Activated CD4-positive, CD25-positive, alpha-beta regulatory T cell (primary cell): ENCODE results near the gene GPC6.

ENCODE experiments used
- DNase-seq, 4 experiments: peaks; one replicate each; lab custom pipeline; 2025; lab: John Stamatoyannopoulos, UW

Gene GPC6

GRCh38 chr13:93686399-93686798 is 459.8 kb downstream of the GPC6 start:
- DNase-seq, result no peak

GRCh38 chr13:93687261-93687660 is 460.7 kb downstream of the GPC6 start:
- no peak for DNase-seq

GRCh38 chr13:93689333-93689732 is 462.7 kb downstream of the GPC6 start:
- DNase-seq, result no peak

GRCh38 chr13:93690139-93690538 is 463.5 kb downstream of the GPC6 start:
- DNase-seq, result no peak

- no peak for DNase-seq
Measured at GRCh38 chr13:93698016-93698613, 471.5 kb downstream of the GPC6 start.

GRCh38 chr13:93700115-93700514 is 473.5 kb downstream of the GPC6 start:
- DNase-seq, result no peak

- no peak for DNase-seq
Measured at GRCh38 chr13:93708308-93709075, 481.9 kb downstream of the GPC6 start.

- no peak for DNase-seq
Measured at GRCh38 chr13:93709506-93710244, 483.1 kb downstream of the GPC6 start.

GRCh38 chr13:93714171-93714570 is 487.6 kb downstream of the GPC6 start:
- DNase-seq, result no peak

- no peak for DNase-seq
Measured at GRCh38 chr13:93715866-93716265, 489.3 kb downstream of the GPC6 start.

GRCh38 chr13:93716623-93717022 is 490.0 kb downstream of the GPC6 start:
- DNase-seq, result no peak

GRCh38 chr13:93721483-93721882 is 494.9 kb downstream of the GPC6 start:
- no peak for DNase-seq

- DNase-seq, result no peak
Measured at GRCh38 chr13:93723316-93723715, 496.7 kb downstream of the GPC6 start.

- DNase-seq, result no peak
Measured at GRCh38 chr13:93724187-93724586, 497.6 kb downstream of the GPC6 start.

GRCh38 chr13:93726173-93726957 is 499.8 kb downstream of the GPC6 start:
- no peak for DNase-seq

- no peak for DNase-seq
Measured at GRCh38 chr13:93727211-93728141, 500.9 kb downstream of the GPC6 start.

GRCh38 chr13:93729383-93729782 is 502.8 kb downstream of the GPC6 start:
- no peak for DNase-seq

- DNase-seq, result no peak
Measured at GRCh38 chr13:93730780-93731179, 504.2 kb downstream of the GPC6 start.

- no peak for DNase-seq
Measured at GRCh38 chr13:93732186-93732585, 505.6 kb downstream of the GPC6 start.

- no peak for DNase-seq
Measured at GRCh38 chr13:93736081-93736480, 509.5 kb downstream of the GPC6 start.

- no peak for DNase-seq
Measured at GRCh38 chr13:93736909-93737308, 510.3 kb downstream of the GPC6 start.
